Fibroblast of lung (primary cell): ENCODE measurements around the gene FHL2. TPM values are rescaled to one million over a fixed set of nuclear protein-coding genes. Genes with fewer than 3 reads are reported as not detected.

Experiments
- DNase-seq, 2 donors: peaks; one replicate each; pipeline versions ENCODE4 v3.0.0 to v3.0.0-alpha.2; 2010; ENCODE audit warnings: low read depth in 2 of 2
- H2AFZ ChIP-seq: 2 replicates; pipeline ENCODE4 v1.5.1; 2012; ENCODE audit warnings: low read length, control low read depth, inconsistent platforms
- H3K27ac ChIP-seq: 2 replicates; pipeline ENCODE4 v1.5.1; 2011; ENCODE audit warnings: low read length, control low read depth; ENCODE audit not compliant: insufficient read depth
- H3K27me3 ChIP-seq: 2 replicates; pipeline ENCODE4 v1.5.1; 2011; ENCODE audit warnings: mild to moderate bottlenecking, low read length; ENCODE audit not compliant: control insufficient read depth, insufficient read depth
- H3K36me3 ChIP-seq: 2 replicates; pipeline ENCODE4 v1.5.1; 2011; ENCODE audit warnings: low read length; ENCODE audit not compliant: control insufficient read depth, insufficient read depth
- H3K4me1 ChIP-seq: 2 replicates; pipeline ENCODE4 v1.5.1; 2011; ENCODE audit warnings: low read length; ENCODE audit not compliant: control insufficient read depth, insufficient read depth; ENCODE audit errors: extremely low read depth
- H3K4me2 ChIP-seq: 2 replicates; pipeline ENCODE4 v1.5.1; 2011; ENCODE audit warnings: low read length, control low read depth; ENCODE audit not compliant: insufficient read depth; ENCODE audit errors: extremely low read depth
- H3K4me3 ChIP-seq, 4 experiments: fragments of 200-600 bp in 1 of 4; sonication (generic) in 1 of 4; replicated peaks in 1 of 4; 2 replicates each; pipeline ENCODE4 v1.5.1; 2011 to 2016; ENCODE audit warnings: low read length in 4 of 4, low read depth in 3 of 4, mild to moderate bottlenecking in 3 of 4, control low read depth in 2 of 4, inconsistent platforms in 1 of 4, mixed read lengths in 1 of 4; ENCODE audit not compliant: insufficient read depth in 1 of 4; ENCODE audit errors: control extremely low read depth in 1 of 4
- H3K79me2 ChIP-seq: 2 replicates; pipeline ENCODE4 v1.5.1; 2012; ENCODE audit warnings: mild to moderate bottlenecking, low read length, inconsistent platforms; ENCODE audit not compliant: control insufficient read depth, insufficient read depth
- H3K9ac ChIP-seq: 2 replicates; pipeline ENCODE4 v1.5.1; 2011; ENCODE audit warnings: mild to moderate bottlenecking, low read length, control low read depth; ENCODE audit not compliant: insufficient read depth
- H3K9me3 ChIP-seq: 2 replicates; pipeline ENCODE4 v1.5.1; 2012; ENCODE audit warnings: low read depth, low read length; ENCODE audit not compliant: control insufficient read depth, insufficient read depth
- H4K20me1 ChIP-seq: 2 replicates; pipeline ENCODE4 v1.5.1; 2011; ENCODE audit warnings: low read length; ENCODE audit not compliant: control insufficient read depth, insufficient read depth; ENCODE audit errors: extremely low read depth
- CTCF ChIP-seq, 2 donors: IDR thresholded peaks in 1 of 2; conservative IDR thresholded peaks in 1 of 2; 1 replicate in 1 of 2; 2 replicates in 1 of 2; pipeline ENCODE4 v1.5.1; 2011 to 2012; ENCODE audit warnings: low read length in 2 of 2, control low read depth in 1 of 2, inconsistent platforms in 1 of 2, low read depth in 1 of 2, mild to moderate bottlenecking in 1 of 2
- EZH2 ChIP-seq: IDR thresholded peaks from 2 replicates; pipeline ENCODE4 v1.5.1; 2012; ENCODE audit warnings: low read length, control low read depth, mild to moderate bottlenecking; ENCODE audit errors: missing control alignments
- polyA plus RNA-seq, 2 donors: library from polyadenylated mRNA; depleted of rRNA in 1 of 2; stranded (reverse) in 1 of 2; unstranded in 1 of 2; fragments of >200 nt; gene quantifications; 2 replicates each; pipeline ENCODE4 v1.2.1, GENCODE V29; 2011 to 2012; ENCODE audit warnings: missing spikeins in 1 of 2
- total RNA-seq: library from RNA; depleted of rRNA; stranded (reverse); fragments of >200 nt; gene quantifications from 2 replicates; pipeline ENCODE4 v1.2.1, GENCODE V29; 2014

The FHL2 gene
- total and polyA plus RNA-seq, 2 donors (not counting 1 experiment from before 2014, with no cell fraction given): 144 to 421 TPM

GRCh38 chr2:105323111-105323510 lies 75.7 kb downstream of the FHL2 start:
- no peaks in the 10 kb centered on the region for H3K36me3 ChIP-seq
- H3K27me3 ChIP-seq: no peaks in the 10 kb centered on the region
- no peak for DNase-seq
- no peak for TF ChIP-seq EZH2
- TF ChIP-seq CTCF (conservative IDR thresholded peaks at IDR 0.05 in 1 of 2, IDR thresholded peaks at IDR 0.05 in 1 of 2; ENCODE audit: low read depth in 1 of 2, low read length in 2 of 2): no peak
- no peak overlapping the region for H3K9ac ChIP-seq
- no peak overlapping the region for H3K4me3 ChIP-seq
- H2AFZ ChIP-seq: no peak overlapping the region
- H3K27ac ChIP-seq: no peak overlapping the region
- H4K20me1 ChIP-seq: no peaks in the 10 kb centered on the region
- no peak overlapping the region for H3K4me2 ChIP-seq
- H3K79me2 ChIP-seq: peaks cover 29% of the 10 kb centered on the region
- H3K9me3 ChIP-seq: no peaks in the 10 kb centered on the region
- H3K4me1 ChIP-seq: peaks cover 5% of the 10 kb centered on the region

- Histone ChIP-seq H3K4me1 (no peaks in the 10 kb centered on the region), H3K9ac (no peak overlapping the region), H4K20me1 (no peaks in the 10 kb centered on the region), H3K79me2 (peaks cover 21% of the 10 kb centered on the region), H3K4me2 (no peak overlapping the region), H3K27ac (no peak overlapping the region), H3K9me3 (no peaks in the 10 kb centered on the region), H3K27me3 (no peaks in the 10 kb centered on the region), H2AFZ (no peak overlapping the region), H3K36me3 (no peaks in the 10 kb centered on the region), H3K4me3 (no peak overlapping the region)
- peak in 1 of 2 donors; percentile 68 for DNase-seq
- TF ChIP-seq EZH2: no peak
- no peak for TF ChIP-seq CTCF (conservative IDR thresholded peaks at IDR 0.05 in 1 of 2, IDR thresholded peaks at IDR 0.05 in 1 of 2; ENCODE audit: low read depth in 1 of 2, low read length in 2 of 2)
Observed at GRCh38 chr2:105321875-105322646, 76.8 kb downstream of the FHL2 start.

- Histone ChIP-seq H3K4me1 (no peaks in the 10 kb centered on the region), H3K4me2 (no peak overlapping the region), H3K4me3 (no peak overlapping the region), H3K9ac (no peak overlapping the region), H4K20me1 (no peaks in the 10 kb centered on the region), H3K27me3 (no peaks in the 10 kb centered on the region), H3K79me2 (peaks cover 18% of the 10 kb centered on the region), H2AFZ (no peak overlapping the region), H3K36me3 (no peaks in the 10 kb centered on the region), H3K27ac (no peak overlapping the region), H3K9me3 (no peaks in the 10 kb centered on the region)
- peak in 1 of 2 donors; percentile 9 for DNase-seq
- TF ChIP-seq EZH2 (no peak), CTCF (conservative IDR thresholded peaks at IDR 0.05 in 1 of 2, IDR thresholded peaks at IDR 0.05 in 1 of 2; ENCODE audit: low read depth in 1 of 2, low read length in 2 of 2) (no peak)
Observed at GRCh38 chr2:105320651-105321215, 78.1 kb downstream of the FHL2 start.
